MCF 10A (cell line): ENCODE data around the gene CAPZB. TPM values are rescaled to one million over a fixed set of nuclear protein-coding genes. Genes with fewer than 3 reads are reported as not detected.

Experiments used
- BruUV-seq: library from RNA; stranded (reverse); fragments of 400-500 nt; replicated peaks from 2 replicates; lab custom pipeline; 2021; lab: Mats Ljungman, UMichigan
- CTCF ChIA-PET: fragments of 300-600 bp; sonication (Branson Sonifier 250); formaldehyde crosslinking; extraction: SDS; loops from one replicate; lab custom pipeline; 2021; ENCODE audit warnings: antibody characterized with exemption, inconsistent platforms; lab: Yijun Ruan, JAX
- POLR2A ChIA-PET: fragments of 300-600, 350-650 bp; sonication (Branson Sonifier 250); formaldehyde crosslinking; extraction: SDS; loops from one replicate; lab custom pipeline; 2020; ENCODE audit warnings: antibody characterized with exemption, inconsistent platforms; lab: Yijun Ruan, JAX
- DNase-seq: peaks from one replicate; pipeline ENCODE4 v3.0.0-alpha.2; 2018; ENCODE audit not compliant: unreplicated experiment
- H3K27ac Mint-ChIP-seq: one replicate; pipeline ENCODE4 v1.8.0; 2022; ENCODE audit warnings: mild to moderate bottlenecking, low read depth, mixed read lengths; ENCODE audit not compliant: unreplicated experiment
- H3K27me3 Mint-ChIP-seq: one replicate; pipeline ENCODE4 v1.8.0; 2022; ENCODE audit warnings: mixed read lengths; ENCODE audit not compliant: insufficient read depth, unreplicated experiment
- H3K36me3 Mint-ChIP-seq: one replicate; pipeline ENCODE4 v1.8.0; 2022; ENCODE audit warnings: mild to moderate bottlenecking, moderate library complexity, mixed read lengths; ENCODE audit not compliant: insufficient read depth, unreplicated experiment
- H3K4me1 Mint-ChIP-seq: one replicate; pipeline ENCODE4 v1.8.0; 2022; ENCODE audit warnings: mixed read lengths; ENCODE audit not compliant: insufficient read depth, unreplicated experiment
- H3K4me3 Mint-ChIP-seq: one replicate; pipeline ENCODE4 v1.8.0; 2022; ENCODE audit warnings: mild to moderate bottlenecking, moderate library complexity, mixed read lengths; ENCODE audit not compliant: unreplicated experiment
- H3K9me3 Mint-ChIP-seq: one replicate; pipeline ENCODE4 v1.8.0; 2022; ENCODE audit warnings: mixed read lengths; ENCODE audit not compliant: unreplicated experiment
- CTCF ChIP-seq: fragments of 200-600 bp; IDR thresholded peaks from one replicate; pipeline ENCODE4 v1.8.0; 2022; ENCODE audit warnings: antibody characterized with exemption, mild to moderate bottlenecking; ENCODE audit not compliant: unreplicated experiment
- intact Hi-C: fragments of 100-400 bp; cut with micrococcal nuclease; formaldehyde crosslinking; loops from 2 replicates; pipeline ENCODE4 v1.14.1; 2022
- total RNA-seq: library from RNA; stranded (reverse); gene quantifications from 2 replicates; pipeline ENCODE4 v1.2.3, GENCODE V29; 2022

CAPZB gene
- total RNA-seq, 1 experiment from 2014 or later: 252 TPM

- intact Hi-C loops: loop anchor here (5.0 kb wide), 2 partner anchors 48 to 93 kb away; no protein-coding TSS in a partner anchor
These were observed 4.7 kb upstream of the CAPZB start for GRCh38 chr1:19489996-19490395.

GRCh38 chr1:19488136-19488535 lies 2.8 kb upstream of the CAPZB start:
- CTCF ChIA-PET: interaction anchor here (0.6 to 2.7 kb wide), 18 partner anchors 8 to 217 kb away, joined by 3 to 14 read pairs (median 4); partner anchors contain the start of gene NBL1
- H3K4me3 Mint-ChIP-seq: no peak overlapping the region
- no peaks in the 10 kb centered on the region for H3K9me3 Mint-ChIP-seq
- no TSS peak for BruUV-seq
- DNase-seq: no peak
- POLR2A ChIA-PET: interaction anchor here (0.6 to 4.3 kb wide), 14 partner anchors 9 to 160 kb away, joined by 3 to 24 read pairs (median 4); partner anchors contain the start of gene NBL1
- H3K27ac Mint-ChIP-seq: no peak overlapping the region
- no peaks in the 10 kb centered on the region for H3K27me3 Mint-ChIP-seq
- peaks cover 7% of the 10 kb centered on the region for H3K36me3 Mint-ChIP-seq
- TF ChIP-seq CTCF: no peak
- H3K4me1 Mint-ChIP-seq: peaks cover 22% of the 10 kb centered on the region
- intact Hi-C loops: loop anchor here (5.0 kb wide), 2 partner anchors 46 to 91 kb away; no protein-coding TSS in a partner anchor

More at GRCh38 chr1:19489996-19490395, 4.7 kb upstream of the CAPZB start:
- Mint-ChIP-seq H3K4me1 (peaks cover 14% of the 10 kb centered on the region), H3K27ac (no peak overlapping the region), H3K27me3 (no peaks in the 10 kb centered on the region), H3K9me3 (no peaks in the 10 kb centered on the region), H3K4me3 (no peak overlapping the region), H3K36me3 (peaks cover 1% of the 10 kb centered on the region)
- DNase-seq: no peak
- CTCF ChIA-PET: interaction anchor here (0.7 to 1.5 kb wide), 3 partner anchors 93 to 582 kb away, joined by 3 read pairs; no protein-coding TSS in a partner anchor
- no TSS peak for BruUV-seq
- POLR2A ChIA-PET: interaction anchor here (1.6 kb wide), 1 partner anchor 161 kb away, joined by 4 read pairs; no protein-coding TSS in a partner anchor
- TF ChIP-seq CTCF: no peak

GRCh38 chr1:19484798-19485361 lies 459 bp downstream of the CAPZB start:
- no peak for TF ChIP-seq CTCF
- peak overlapping the region; percentile 92 for H3K27ac Mint-ChIP-seq
- peaks cover 28% of the 10 kb centered on the region for H3K4me1 Mint-ChIP-seq
- no peaks in the 10 kb centered on the region for H3K9me3 Mint-ChIP-seq
- intact Hi-C loops: loop anchor here (2.0 to 5.0 kb wide), 3 partner anchors 43 to 158 kb away; no protein-coding TSS in a partner anchor
- H3K36me3 Mint-ChIP-seq: peaks cover 14% of the 10 kb centered on the region
- ChIA-PET CTCF (interaction anchor here (0.6 kb wide), 2 partner anchors 58 to 96 kb away, joined by 3 read pairs; no protein-coding TSS in a partner anchor), POLR2A (interaction anchor here (0.6 to 4.3 kb wide), 12 partner anchors 12 to 707 kb away, joined by 3 to 24 read pairs (median 3); partner anchors contain the start of gene NBL1)
- no TSS peak for BruUV-seq
- no peaks in the 10 kb centered on the region for H3K27me3 Mint-ChIP-seq
- peak overlapping the region; percentile 86 for H3K4me3 Mint-ChIP-seq
- DNase-seq: no peak

- no TSS peak for BruUV-seq
- H3K9me3 Mint-ChIP-seq: no peaks in the 10 kb centered on the region
- ChIA-PET POLR2A (interaction anchor here (0.6 to 2.3 kb wide), 8 partner anchors 12 to 160 kb away, joined by 3 to 8 read pairs (median 3); partner anchors contain the start of gene NBL1), CTCF (interaction anchor here (0.6 kb wide), 2 partner anchors 57 to 96 kb away, joined by 3 read pairs; no protein-coding TSS in a partner anchor)
- H3K4me3 Mint-ChIP-seq: peak overlapping the region; percentile 86
- no peaks in the 10 kb centered on the region for H3K27me3 Mint-ChIP-seq
- H3K4me1 Mint-ChIP-seq: peaks cover 34% of the 10 kb centered on the region
- no peak for DNase-seq
- no peak for TF ChIP-seq CTCF
- intact Hi-C loops: loop anchor here (2.0 kb wide), 1 partner anchor 158 kb away; no protein-coding TSS in a partner anchor
- peaks cover 15% of the 10 kb centered on the region for H3K36me3 Mint-ChIP-seq
- peak overlapping the region; percentile 92 for H3K27ac Mint-ChIP-seq
These were observed 971 bp downstream of the CAPZB start for GRCh38 chr1:19484338-19484797.
